ENCODE data around the gene AUH.

Gene AUH

GRCh38 chr9:91164724-91165520, 196.8 kb downstream of the AUH start:
- Histone ChIP-seq H3K79me2 (ENCODE audit: low read length) (no peaks in the 10 kb centered on the region), H3K36me3 (replicated peaks; ENCODE audit: low read depth, low read length) (no peaks in the 10 kb centered on the region), H3K27ac (ENCODE audit: low read length) (no peak overlapping the region), H3K4me2 (ENCODE audit: low read length) (no peak overlapping the region), H3K4me1 (ENCODE audit: low read length) (no peaks in the 10 kb centered on the region), H3K9me3 (ENCODE audit: insufficient read depth, low read length) (no peaks in the 10 kb centered on the region), H2AFZ (ENCODE audit: low read depth, low read length) (no peak overlapping the region), H4K20me1 (ENCODE audit: insufficient read depth, low read length) (no peaks in the 10 kb centered on the region), H3K27me3 (ENCODE audit: low read depth, low read length) (peaks cover 53% of the 10 kb centered on the region), H3K9ac (ENCODE audit: low read length) (no peak overlapping the region), H3K4me3 (ENCODE audit: low read length) (no peak overlapping the region)
- no peak for TF ChIP-seq EZH2phosphoT487 (IDR thresholded peaks at IDR 0.05; ENCODE audit: low read depth)
- TF ChIP-seq CTCF (IDR thresholded peaks at IDR 0.05; ENCODE audit: low read depth, low read length), result no peak
